NB4 (cell line): ENCODE data around the gene RPP25.
A peak's percentile ranks its signal among the peaks of the same experiment; 100 is the strongest.

Source experiments
- DNase-seq: peaks from one replicate; pipeline ENCODE4 v3.0.0; 2010; ENCODE audit warnings: low read depth
- H3K4me3 ChIP-seq: one replicate; pipeline ENCODE4 v1.5.1; 2011; ENCODE audit warnings: mild to moderate bottlenecking, low read depth, low read length, moderate library complexity
- MYC ChIP-seq: IDR thresholded peaks from 2 replicates; pipeline ENCODE4 v1.6.1; 2011; ENCODE audit warnings: low read depth, low read length
- POLR2A ChIP-seq: IDR thresholded peaks from 2 replicates; pipeline ENCODE4 v1.6.1; 2011; ENCODE audit warnings: mild to moderate bottlenecking; ENCODE audit not compliant: insufficient read length; ENCODE audit errors: extremely low read depth
- TF ChIP-seq, protein P1 (sequence below): IDR thresholded peaks from 2 replicates; pipeline ENCODE4 v1.6.1; 2011; ENCODE audit warnings: low read depth, low read length
- TF ChIP-seq, protein P2 (sequence below): IDR thresholded peaks from one replicate; pipeline ENCODE4 v1.5.1; 2012; ENCODE audit warnings: low read depth, low read length

Gene RPP25

DNA sequence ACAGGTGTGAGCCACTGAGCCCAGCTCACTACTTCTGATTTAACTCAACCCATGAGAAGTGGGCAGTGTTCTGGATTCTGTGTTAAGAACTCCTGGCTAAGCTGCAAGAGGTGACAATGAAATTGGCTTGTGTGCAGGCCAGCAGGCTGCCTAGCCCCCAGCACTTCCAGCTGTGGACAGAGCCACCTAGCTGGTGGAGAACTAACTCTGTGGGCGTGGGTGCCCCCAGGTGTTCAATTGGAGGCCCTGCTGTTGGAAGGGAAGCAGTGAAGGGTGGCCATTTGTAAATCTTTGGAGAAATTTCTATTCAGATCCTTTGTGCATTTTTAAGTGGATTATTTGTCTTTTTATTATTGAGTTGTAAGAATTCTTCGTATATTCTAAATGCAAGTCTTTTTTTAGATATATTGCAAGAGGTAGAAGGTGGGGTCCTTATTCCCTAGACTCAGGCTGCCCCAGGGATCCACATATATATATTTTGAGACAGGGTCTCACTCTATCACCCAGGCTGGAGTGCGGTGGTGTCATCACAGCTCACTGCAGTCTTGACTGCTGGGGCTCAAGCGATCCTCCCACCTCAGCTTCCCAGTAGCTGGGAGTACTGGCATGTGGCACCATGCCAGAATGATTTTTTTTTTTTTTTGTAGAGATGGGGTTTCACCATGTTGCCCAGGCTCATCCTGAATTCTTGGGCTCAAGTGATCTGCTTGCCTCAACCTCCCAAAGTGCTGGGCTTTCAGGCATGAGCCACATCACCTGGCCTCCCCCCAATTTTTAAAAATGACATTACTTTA is 31.6 kb upstream of the RPP25 start:
- H3K4me3 ChIP-seq, result no peak overlapping the region
- no peak for TF ChIP-seq MYC
- TF ChIP-seq, protein P1, sequence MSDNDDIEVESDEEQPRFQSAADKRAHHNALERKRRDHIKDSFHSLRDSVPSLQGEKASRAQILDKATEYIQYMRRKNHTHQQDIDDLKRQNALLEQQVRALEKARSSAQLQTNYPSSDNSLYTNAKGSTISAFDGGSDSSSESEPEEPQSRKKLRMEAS, result 0 out of 2 replicates have a peak, but pooled peaks have one; percentile 52
- no peak for TF ChIP-seq POLR2A
- TF ChIP-seq, protein P2, sequence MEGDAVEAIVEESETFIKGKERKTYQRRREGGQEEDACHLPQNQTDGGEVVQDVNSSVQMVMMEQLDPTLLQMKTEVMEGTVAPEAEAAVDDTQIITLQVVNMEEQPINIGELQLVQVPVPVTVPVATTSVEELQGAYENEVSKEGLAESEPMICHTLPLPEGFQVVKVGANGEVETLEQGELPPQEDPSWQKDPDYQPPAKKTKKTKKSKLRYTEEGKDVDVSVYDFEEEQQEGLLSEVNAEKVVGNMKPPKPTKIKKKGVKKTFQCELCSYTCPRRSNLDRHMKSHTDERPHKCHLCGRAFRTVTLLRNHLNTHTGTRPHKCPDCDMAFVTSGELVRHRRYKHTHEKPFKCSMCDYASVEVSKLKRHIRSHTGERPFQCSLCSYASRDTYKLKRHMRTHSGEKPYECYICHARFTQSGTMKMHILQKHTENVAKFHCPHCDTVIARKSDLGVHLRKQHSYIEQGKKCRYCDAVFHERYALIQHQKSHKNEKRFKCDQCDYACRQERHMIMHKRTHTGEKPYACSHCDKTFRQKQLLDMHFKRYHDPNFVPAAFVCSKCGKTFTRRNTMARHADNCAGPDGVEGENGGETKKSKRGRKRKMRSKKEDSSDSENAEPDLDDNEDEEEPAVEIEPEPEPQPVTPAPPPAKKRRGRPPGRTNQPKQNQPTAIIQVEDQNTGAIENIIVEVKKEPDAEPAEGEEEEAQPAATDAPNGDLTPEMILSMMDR, result peak; percentile 77
- peak; percentile 75 for DNase-seq

DNA sequence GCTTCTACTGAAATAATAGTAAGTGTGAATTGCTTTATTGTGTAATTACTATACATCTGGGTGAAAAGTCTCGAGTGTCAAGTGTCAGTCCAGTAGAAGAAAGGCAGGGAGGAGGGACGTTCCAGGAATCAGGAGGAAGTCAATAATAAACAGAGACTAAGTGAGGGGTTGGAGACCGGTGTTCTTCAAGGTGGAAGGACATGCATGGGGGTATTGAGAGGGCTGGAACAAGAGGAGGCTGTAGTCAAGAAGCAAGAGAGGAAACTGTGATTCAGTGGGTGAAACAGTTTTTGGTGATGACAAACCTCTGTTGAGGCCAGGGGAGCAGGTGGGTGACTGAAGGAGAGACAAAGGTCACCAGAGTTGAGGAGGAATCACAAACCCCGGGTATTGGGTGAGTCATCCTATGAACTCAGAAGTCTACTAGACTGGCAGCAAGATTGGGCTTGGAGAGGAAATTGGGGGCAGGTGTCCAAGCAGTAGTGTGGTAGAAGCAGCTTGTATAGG is 27.2 kb upstream of the RPP25 start:
- DNase-seq, result peak; percentile 78
- no peak for TF ChIP-seq POLR2A
- TF ChIP-seq, protein P1, result no peak
- H3K4me3 ChIP-seq, result no peak overlapping the region

DNA sequence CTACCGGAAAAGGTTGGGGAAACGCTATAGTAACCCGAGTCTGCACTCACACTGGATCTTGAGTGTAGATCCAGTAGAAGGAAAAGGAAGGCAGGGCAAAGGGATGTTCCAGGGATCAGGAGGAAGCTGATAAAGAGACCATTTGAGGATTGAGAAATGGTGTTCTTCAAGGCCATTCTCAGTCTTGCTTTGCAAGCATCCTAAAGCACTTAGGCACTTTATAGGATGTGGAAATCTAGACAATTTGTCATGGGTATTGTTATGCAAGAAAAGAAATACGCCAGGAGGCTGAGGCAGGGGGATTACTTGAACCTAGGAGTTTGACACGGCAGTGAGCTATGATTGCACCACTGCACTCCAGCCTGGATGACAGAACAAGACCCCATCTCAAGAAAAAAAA is 25.6 kb upstream of the RPP25 start:
- peak; percentile 79 for DNase-seq
- TF ChIP-seq, protein P1, result no peak
- TF ChIP-seq POLR2A (no peak), MYC (no peak)
- TF ChIP-seq, protein P2, result no peak
- H3K4me3 ChIP-seq, result no peak overlapping the region

- TF ChIP-seq, protein P2, result no peak
- TF ChIP-seq MYC, result no peak
- TF ChIP-seq, protein P1, result no peak
- H3K4me3 ChIP-seq, result no peak overlapping the region
- DNase-seq, result no peak
These were observed 21.9 kb upstream of the RPP25 start for GRCh38 chr15:74978503-74978902.

DNA sequence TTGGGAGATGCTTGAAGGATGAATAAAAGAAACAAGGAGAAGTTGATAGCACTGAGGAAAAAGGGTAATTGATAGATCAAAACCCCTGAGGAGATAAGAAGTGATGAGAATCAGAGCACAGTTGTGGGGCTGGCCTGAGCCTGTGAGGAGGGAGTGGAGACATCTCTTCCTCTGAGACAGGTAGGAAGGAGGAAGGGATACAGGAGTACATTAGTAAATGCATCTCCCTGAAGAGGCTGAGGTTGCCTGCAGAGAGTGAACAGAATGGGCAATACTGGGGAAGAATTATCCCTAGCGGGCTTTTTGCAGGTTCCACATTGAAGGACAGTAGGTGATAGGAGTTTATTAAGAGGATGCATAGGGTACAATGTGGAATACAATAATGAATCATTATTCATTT is 21.5 kb upstream of the RPP25 start:
- no peak overlapping the region for H3K4me3 ChIP-seq
- DNase-seq, result no peak
- TF ChIP-seq, protein P1, result no peak

GRCh38 chr15:74977599-74977998 is 21.0 kb upstream of the RPP25 start:
- no peak overlapping the region for H3K4me3 ChIP-seq
- TF ChIP-seq, protein P1, result no peak
- TF ChIP-seq, protein P2, result no peak
- no peak for TF ChIP-seq MYC
- no peak for DNase-seq
